B cell (primary cell): ENCODE data around the gene KCNK7. TPM values are rescaled to one million over a fixed set of nuclear protein-coding genes. Genes with fewer than 3 reads are reported as not detected.

Source experiments
- ATAC-seq: fragments of 200-7000 bp; cut with Tn5 transposase; one replicate; pipeline ENCODE4 v1.10.0; 2021; ENCODE audit warnings: low read depth, mild to moderate bottlenecking, moderate number of reproducible peaks, moderate library complexity
- CTCF ChIA-PET: fragments of 350-600 bp; sonication (Branson Sonifier 250); formaldehyde crosslinking; loops from one replicate; lab custom pipeline; 2021; ENCODE audit warnings: antibody characterized with exemption, inconsistent platforms; lab: Charles Lee
- POLR2A ChIA-PET: fragments of 350-600 bp; sonication (Branson Sonifier 250); formaldehyde crosslinking; loops from one replicate; lab custom pipeline; 2021; ENCODE audit warnings: antibody characterized with exemption; lab: Charles Lee
- DNase-seq: peaks from one replicate; pipeline ENCODE4 v3.0.0; 2013
- H2AFZ ChIP-seq: 2 replicates; pipeline ENCODE4 v1.6.1; 2012; ENCODE audit warnings: mild to moderate bottlenecking, low read depth, low read length; ENCODE audit not compliant: insufficient read depth, poor library complexity, severe bottlenecking
- H3K27ac ChIP-seq, 2 donors: 1 replicate in 1 of 2; 2 replicates in 1 of 2; pipeline ENCODE4 v1.5.1; 2012 to 2013; ENCODE audit warnings: low read length in 2 of 2, mild to moderate bottlenecking in 2 of 2, moderate library complexity in 1 of 2
- H3K27me3 ChIP-seq, 4 experiments: fragments of 200-600 bp in 1 of 4; sonication (generic) in 1 of 4; replicated peaks in 1 of 4; 1 replicate in 2 of 4; 2 replicates in 2 of 4; pipeline versions ENCODE4 v1.6.1 to v1.7.0; 2013 to 2016; ENCODE audit warnings: low read length in 3 of 4, mild to moderate bottlenecking in 2 of 4, mixed read lengths in 1 of 4, moderate library complexity in 1 of 4; ENCODE audit not compliant: insufficient read depth in 4 of 4, control insufficient read depth in 3 of 4; ENCODE audit errors: control extremely low read depth in 1 of 4
- H3K36me3 ChIP-seq, 2 experiments: replicated peaks in 1 of 2; 1 replicate in 1 of 2; 2 replicates in 1 of 2; pipeline versions ENCODE4 v1.6.1 to v1.7.1; 2013; ENCODE audit warnings: low read length in 1 of 2; ENCODE audit not compliant: insufficient read depth in 2 of 2, control insufficient read depth in 1 of 2; ENCODE audit errors: control extremely low read depth in 1 of 2, extremely low read depth in 1 of 2
- H3K4me1 ChIP-seq, 2 donors: fragments of 200-600 bp in 1 of 2; sonication (generic) in 1 of 2; 1 replicate in 1 of 2; 2 replicates in 1 of 2; pipeline versions ENCODE4 v1.5.1 to v1.6.1; 2013 to 2017; ENCODE audit warnings: low read length in 2 of 2; ENCODE audit not compliant: control insufficient read depth in 2 of 2, insufficient read depth in 2 of 2
- H3K4me2 ChIP-seq: replicated peaks from 2 replicates; pipeline ENCODE3; 2012; ENCODE audit warnings: mild to moderate bottlenecking, low read depth, low read length; ENCODE audit not compliant: poor library complexity, severe bottlenecking
- H3K4me3 ChIP-seq, 5 experiments: fragments of 200-600 bp in 1 of 5; sonication (generic) in 1 of 5; 1 replicate in 3 of 5; 2 replicates in 2 of 5; pipeline versions ENCODE4 v1.5.1 to v1.7.0; 2011 to 2016; ENCODE audit warnings: low read length in 4 of 5, mild to moderate bottlenecking in 4 of 5, low read depth in 2 of 5, control low read depth in 1 of 5, moderate library complexity in 1 of 5; ENCODE audit not compliant: insufficient read depth in 1 of 5; ENCODE audit errors: control extremely low read depth in 1 of 5, extremely low read depth in 1 of 5
- H3K79me2 ChIP-seq: fragments of 200-600 bp; sonication (generic); one replicate; pipeline ENCODE4 v1.6.0; 2016; ENCODE audit warnings: low read length; ENCODE audit not compliant: control insufficient read depth, insufficient read depth
- H3K9ac ChIP-seq: fragments of 200-600 bp; sonication (generic); 2 replicates; pipeline ENCODE4 v1.6.1; 2017; ENCODE audit warnings: mild to moderate bottlenecking, low read length, moderate library complexity
- H3K9me3 ChIP-seq, 3 donors: one replicate each; pipeline versions ENCODE4 v1.6.1 to v1.7.1; 2013; ENCODE audit warnings: low read length in 2 of 3; ENCODE audit not compliant: control insufficient read depth in 2 of 3, insufficient read depth in 1 of 3; ENCODE audit errors: control extremely low read depth in 1 of 3
- H4K20me1 ChIP-seq: 2 replicates; pipeline ENCODE4 v1.6.0; 2012; ENCODE audit warnings: mild to moderate bottlenecking, low read length; ENCODE audit not compliant: insufficient read depth, control insufficient read depth, poor library complexity, severe bottlenecking
- H3K27ac Mint-ChIP-seq: one replicate; pipeline ENCODE4 v1.8.0; 2021; ENCODE audit warnings: mixed read lengths
- H3K27me3 Mint-ChIP-seq: one replicate; pipeline ENCODE4 v1.8.0; 2021; ENCODE audit warnings: mixed read lengths
- H3K4me1 Mint-ChIP-seq: one replicate; pipeline ENCODE4 v1.8.0; 2021; ENCODE audit warnings: mixed read lengths
- H3K4me3 Mint-ChIP-seq: one replicate; pipeline ENCODE4 v1.8.0; 2021; ENCODE audit warnings: mixed read lengths
- H3K9me3 Mint-ChIP-seq: one replicate; pipeline ENCODE4 v1.8.0; 2022; ENCODE audit warnings: mixed read lengths; ENCODE audit not compliant: insufficient read depth
- CTCF ChIP-seq: fragments of 200-600 bp; IDR thresholded peaks from one replicate; pipeline ENCODE4 v1.8.0; 2022; ENCODE audit warnings: antibody characterized with exemption, mild to moderate bottlenecking
- EZH2 ChIP-seq: IDR thresholded peaks from 2 replicates; pipeline ENCODE4 v1.6.1; 2012; ENCODE audit warnings: borderline replicate concordance, low read depth, mild to moderate bottlenecking, moderate library complexity, low read length; ENCODE audit not compliant: insufficient read depth, poor library complexity, severe bottlenecking
- WGBS: methylation state at CpG from one replicate; pipeline ENCODE4 v1.1.5; 2013; ENCODE audit warnings: missing lambda C conversion rate; ENCODE audit not compliant: insufficient coverage; 5-methylcytosine and 5-hydroxymethylcytosine counted together
- intact Hi-C: fragments of 100-400 bp; cut with micrococcal nuclease; formaldehyde crosslinking; loops from one replicate; pipeline ENCODE4 v1.10.0; 2022
- polyA plus RNA-seq: library from polyadenylated mRNA; depleted of rRNA; stranded (reverse); fragments of >200 nt; gene quantifications from 2 replicates; pipeline ENCODE4 v1.2.3, GENCODE V29; 2012
- total RNA-seq, 2 donors: library from RNA; stranded (reverse); fragments of 120-200 nt in 1 of 2; gene quantifications; 1 replicate in 1 of 2; 2 replicates in 1 of 2; pipeline versions ENCODE4 v1.2.3 to v1.2.4, GENCODE V29; 2013 to 2022

Gene KCNK7
- total and polyA plus RNA-seq, 2 donors (not counting 1 experiment from before 2014, with no cell fraction given), result 2.2 to 3.5 TPM

- Histone ChIP-seq H3K36me3 (peaks cover 0 to 51% of the 10 kb centered on the region in 2 experiments), H3K9ac (peak within 1 kb of the TSS; percentile 91), H3K4me2 (peak within 1 kb of the TSS; percentile 96), H3K9me3 (no peaks in the 10 kb centered on the region), H2AFZ (peak within 1 kb of the TSS; percentile 53), H3K79me2 (peaks cover 89% of the 10 kb centered on the region), H3K27ac (peak within 1 kb of the TSS; percentile 100), H3K4me3 (peak within 1 kb of the TSS; percentile 70 to 97 (median 93)), H3K4me1 (peaks cover 37 to 66% of the 10 kb centered on the region in 2 donors), H3K27me3 (no peaks in the 10 kb centered on the region), H4K20me1 (peaks cover 68% of the 10 kb centered on the region)
- CTCF ChIA-PET, result interaction anchor here (0.9 to 7.4 kb wide), 13 partner anchors 11 to 308 kb away, joined by 3 to 86 read pairs (median 4); partner anchors contain the start of genes EHBP1L1, KAT5, MUS81 and RELA
- ATAC-seq (peak; percentile 32), DNase-seq (peak; percentile 88)
- 5% methylated on average over 39 of the region's 46 CpGs for WGBS
- H3K4me3 Mint-ChIP-seq, result peak within 1 kb of the TSS; percentile 99
- no peaks in the 10 kb centered on the region for H3K9me3 Mint-ChIP-seq
- TF ChIP-seq CTCF (no peak), EZH2 (no peak)
- peak within 1 kb of the TSS; percentile 98 for H3K27ac Mint-ChIP-seq
- peaks cover 42% of the 10 kb centered on the region for H3K4me1 Mint-ChIP-seq
- POLR2A ChIA-PET, result interaction anchor here (0.6 to 5.0 kb wide), 12 partner anchors 10 to 645 kb away, joined by 3 to 116 read pairs (median 10); partner anchors contain the start of genes BANF1, EIF1AD, FIBP and MUS81
- intact Hi-C loops, result loop anchor here (1.0 kb wide), 4 partner anchors 12 to 63 kb away; partner anchors contain the start of gene PCNX3
- no peaks in the 10 kb centered on the region for H3K27me3 Mint-ChIP-seq
Observed at GRCh38 chr11:65637794-65638419, 42.3 kb upstream of the KCNK7 start, which contains the start of gene SIPA1. SIPA1 (plus strand) TSS chr11:65638101; CDS start chr11:65640922, 2,821 bp downstream.
